GM23338 (cell line): ENCODE data around the gene FTO. TPM values are rescaled to one million over a fixed set of nuclear protein-coding genes. Genes with fewer than 3 reads are reported as not detected.

Experiments
- ATAC-seq: fragments of 200-7000 bp; cut with Tn5 transposase; 3 replicates; pipeline ENCODE4 v1.9.1; 2020
- DNase-seq: peaks from one replicate; pipeline ENCODE4 v3.0.0-alpha.2; 2015; ENCODE audit warnings: low spot score
- H2AFZ ChIP-seq: fragments of 200-600 bp; sonication (generic); 2 replicates; pipeline ENCODE4 v1.8.0; 2016; ENCODE audit warnings: antibody characterized with exemption, mild to moderate bottlenecking, moderate library complexity
- H3F3A ChIP-seq: fragments of 200-600 bp; sonication (generic); replicated peaks from 2 replicates; pipeline ENCODE4 v1.8.0; 2017; ENCODE audit warnings: antibody characterized with exemption, mixed run types, low read depth
- H3K27ac ChIP-seq: fragments of 200-600 bp; sonication (generic); 2 replicates; pipeline ENCODE4 v1.6.1; 2016; ENCODE audit warnings: low read depth
- H3K27me3 ChIP-seq: fragments of 200-600 bp; sonication (generic); 2 replicates; pipeline ENCODE4 v1.8.0; 2016; ENCODE audit warnings: mild to moderate bottlenecking, mixed run types, moderate library complexity; ENCODE audit not compliant: insufficient read depth
- H3K36me3 ChIP-seq: fragments of 200-600 bp; sonication (generic); 2 replicates; pipeline ENCODE4 v1.8.0; 2016; ENCODE audit warnings: mild to moderate bottlenecking; ENCODE audit not compliant: insufficient read depth
- H3K4me1 ChIP-seq: fragments of 200-600 bp; sonication (generic); 2 replicates; pipeline ENCODE4 v1.8.0; 2016; ENCODE audit warnings: mild to moderate bottlenecking, moderate library complexity; ENCODE audit not compliant: insufficient read depth
- H3K4me2 ChIP-seq: fragments of 200-600 bp; sonication (generic); 2 replicates; pipeline ENCODE4 v1.7.1; 2017; ENCODE audit warnings: mixed run types
- H3K4me3 ChIP-seq: fragments of 200-600 bp; sonication (generic); 2 replicates; pipeline ENCODE4 v1.6.1; 2016; ENCODE audit warnings: mixed run types
- H3K79me2 ChIP-seq: fragments of 200-600 bp; sonication (generic); replicated peaks from 2 replicates; pipeline ENCODE4 v1.8.0; 2017; ENCODE audit warnings: mild to moderate bottlenecking; ENCODE audit not compliant: insufficient read depth
- H3K9me2 ChIP-seq: fragments of 200-600 bp; sonication (generic); 2 replicates; pipeline ENCODE4 v1.8.0; 2017; ENCODE audit not compliant: insufficient read depth
- H4K20me1 ChIP-seq: fragments of 200-600 bp; sonication (generic); replicated peaks from 2 replicates; pipeline ENCODE4 v1.8.0; 2017; ENCODE audit warnings: mild to moderate bottlenecking; ENCODE audit not compliant: insufficient read depth
- H3K27ac Mint-ChIP-seq: 2 replicates; pipeline ENCODE4 v1.8.0; 2020; ENCODE audit warnings: inconsistent platforms, mild to moderate bottlenecking, moderate library complexity, mixed read lengths
- H3K27me3 Mint-ChIP-seq: 3 replicates; pipeline ENCODE4 v1.8.0; 2022; ENCODE audit warnings: low read depth, mild to moderate bottlenecking, moderate library complexity, mixed read lengths, inconsistent platforms; ENCODE audit not compliant: insufficient read depth, poor library complexity
- H3K36me3 Mint-ChIP-seq: 3 replicates; pipeline ENCODE4 v1.8.0; 2021; ENCODE audit warnings: low read depth, mild to moderate bottlenecking, inconsistent platforms, moderate library complexity, mixed read lengths
- H3K4me1 Mint-ChIP-seq: 3 replicates; pipeline ENCODE4 v1.8.0; 2020; ENCODE audit warnings: mild to moderate bottlenecking, inconsistent platforms, mixed read lengths
- H3K4me3 Mint-ChIP-seq: 3 replicates; pipeline ENCODE4 v1.8.0; 2021; ENCODE audit warnings: moderate library complexity, mild to moderate bottlenecking, inconsistent platforms, mixed read lengths
- H3K9me3 Mint-ChIP-seq: 3 replicates; pipeline ENCODE4 v1.8.0; 2020; ENCODE audit warnings: moderate library complexity, mild to moderate bottlenecking, inconsistent platforms, mixed read lengths
- CREB1 ChIP-seq: fragments of 250-450 bp; sonication (Bioruptor Pico); IDR thresholded peaks from 2 replicates; pipeline ENCODE4 v1.5.0; 2020; ENCODE audit warnings: low read depth, mild to moderate bottlenecking, moderate library complexity
- CTCF ChIP-seq, 2 experiments: fragments of 200-600 bp in 1 of 2; sonication (generic) in 1 of 2; conservative IDR thresholded peaks; 2 replicates each; pipeline versions ENCODE4 v1.5.1 to v1.6.1; 2016 to 2017; ENCODE audit warnings: antibody characterized with exemption in 2 of 2, low read depth in 2 of 2, mild to moderate bottlenecking in 2 of 2, moderate library complexity in 1 of 2
- EZH2phosphoT487 ChIP-seq: fragments of 200-600 bp; sonication (generic); IDR thresholded peaks from one replicate; pipeline ENCODE4 v1.8.1; 2018; ENCODE audit warnings: antibody characterized with exemption; ENCODE audit not compliant: unreplicated experiment
- JUNB ChIP-seq: IDR thresholded peaks from one replicate; pipeline ENCODE4 v1.6.1; 2016; ENCODE audit warnings: antibody characterized with exemption; ENCODE audit not compliant: unreplicated experiment
- NANOG ChIP-seq: IDR thresholded peaks from 2 replicates; pipeline ENCODE4 v1.6.1; 2016; ENCODE audit warnings: antibody characterized with exemption, borderline replicate concordance
- ZNF114 ChIP-seq: fragments of 250-450 bp; sonication (Bioruptor Pico); IDR thresholded peaks from 2 replicates; pipeline ENCODE4 v1.5.0; 2020; ENCODE audit warnings: mild to moderate bottlenecking, moderate library complexity
- ZNF331 ChIP-seq: fragments of 250-450 bp; sonication (Bioruptor Pico); IDR thresholded peaks from 2 replicates; pipeline ENCODE4 v1.5.0; 2020; ENCODE audit warnings: low read depth, mild to moderate bottlenecking, moderate library complexity
- ZNF462 ChIP-seq: fragments of 250-450 bp; sonication (Bioruptor Pico); IDR thresholded peaks from 2 replicates; pipeline ENCODE4 v1.5.0; 2020; ENCODE audit warnings: mild to moderate bottlenecking, moderate library complexity
- polyA plus RNA-seq: library from polyadenylated mRNA; unstranded; fragments of >200 nt; fragmentation: Nextera tagmentation; extraction: Ambion mirVana; gene quantifications from 2 replicates; pipeline ENCODE4 v1.2.1, GENCODE V29; 2016
- total RNA-seq: library from RNA; depleted of rRNA; stranded (reverse); fragments of >200 nt; shearing (Covaris generic); gene quantifications from 2 replicates; pipeline ENCODE4 v1.2.3, GENCODE V29; 2014
- TF ChIP-seq, protein P1 (sequence below): IDR thresholded peaks from 2 replicates; pipeline ENCODE4 v1.6.1; 2016; ENCODE audit warnings: antibody characterized with exemption

The FTO gene
- total and polyA plus RNA-seq, 2 experiments from 2014 or later, result 17.7 to 69.6 TPM

- no peaks in the 10 kb centered on the region for H3K9me2 ChIP-seq
- no peak overlapping the region for H3K27ac Mint-ChIP-seq
- TF ChIP-seq CREB1 (CRISPR knock-in tag), result no peak
- TF ChIP-seq ZNF462, result no peak
- TF ChIP-seq ZNF331 (CRISPR knock-in tag), result no peak
- TF ChIP-seq, protein P1, sequence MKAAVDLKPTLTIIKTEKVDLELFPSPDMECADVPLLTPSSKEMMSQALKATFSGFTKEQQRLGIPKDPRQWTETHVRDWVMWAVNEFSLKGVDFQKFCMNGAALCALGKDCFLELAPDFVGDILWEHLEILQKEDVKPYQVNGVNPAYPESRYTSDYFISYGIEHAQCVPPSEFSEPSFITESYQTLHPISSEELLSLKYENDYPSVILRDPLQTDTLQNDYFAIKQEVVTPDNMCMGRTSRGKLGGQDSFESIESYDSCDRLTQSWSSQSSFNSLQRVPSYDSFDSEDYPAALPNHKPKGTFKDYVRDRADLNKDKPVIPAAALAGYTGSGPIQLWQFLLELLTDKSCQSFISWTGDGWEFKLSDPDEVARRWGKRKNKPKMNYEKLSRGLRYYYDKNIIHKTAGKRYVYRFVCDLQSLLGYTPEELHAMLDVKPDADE, result no peak
- TF ChIP-seq NANOG, result no peak
- no peak for TF ChIP-seq CTCF (conservative IDR thresholded peaks at IDR 0.05; ENCODE audit: low read depth in 2 of 2)
- no peak for TF ChIP-seq EZH2phosphoT487
- TF ChIP-seq ZNF114 (CRISPR knock-in tag), result no peak
- no peak for TF ChIP-seq JUNB
- H3K9me3 Mint-ChIP-seq, result no peaks in the 10 kb centered on the region
- no peaks in the 10 kb centered on the region for H3K27me3 ChIP-seq
- no peaks in the 10 kb centered on the region for H4K20me1 ChIP-seq
- no peak overlapping the region for H3K4me3 ChIP-seq
- no peaks in the 10 kb centered on the region for H3K36me3 ChIP-seq
- H3K4me1 Mint-ChIP-seq, result no peaks in the 10 kb centered on the region
- no peak overlapping the region for H3K4me2 ChIP-seq
- no peak overlapping the region for H2AFZ ChIP-seq
- H3K27me3 Mint-ChIP-seq, result no peaks in the 10 kb centered on the region
- H3K4me3 Mint-ChIP-seq, result no peak overlapping the region
- no peaks in the 10 kb centered on the region for H3K79me2 ChIP-seq
- no peak overlapping the region for H3K27ac ChIP-seq
- H3K36me3 Mint-ChIP-seq, result no peaks in the 10 kb centered on the region
- no peak for DNase-seq
- no peaks in the 10 kb centered on the region for H3F3A ChIP-seq
- no peak for ATAC-seq
- H3K4me1 ChIP-seq, result no peaks in the 10 kb centered on the region
Observed at GRCh38 chr16:53672461-53672860, 31.5 kb upstream of the FTO start.
